ENCODE results near the gene FABP1.
A peak's percentile ranks its signal among the peaks of the same experiment; 100 is the strongest.

Gene FABP1

DNA sequence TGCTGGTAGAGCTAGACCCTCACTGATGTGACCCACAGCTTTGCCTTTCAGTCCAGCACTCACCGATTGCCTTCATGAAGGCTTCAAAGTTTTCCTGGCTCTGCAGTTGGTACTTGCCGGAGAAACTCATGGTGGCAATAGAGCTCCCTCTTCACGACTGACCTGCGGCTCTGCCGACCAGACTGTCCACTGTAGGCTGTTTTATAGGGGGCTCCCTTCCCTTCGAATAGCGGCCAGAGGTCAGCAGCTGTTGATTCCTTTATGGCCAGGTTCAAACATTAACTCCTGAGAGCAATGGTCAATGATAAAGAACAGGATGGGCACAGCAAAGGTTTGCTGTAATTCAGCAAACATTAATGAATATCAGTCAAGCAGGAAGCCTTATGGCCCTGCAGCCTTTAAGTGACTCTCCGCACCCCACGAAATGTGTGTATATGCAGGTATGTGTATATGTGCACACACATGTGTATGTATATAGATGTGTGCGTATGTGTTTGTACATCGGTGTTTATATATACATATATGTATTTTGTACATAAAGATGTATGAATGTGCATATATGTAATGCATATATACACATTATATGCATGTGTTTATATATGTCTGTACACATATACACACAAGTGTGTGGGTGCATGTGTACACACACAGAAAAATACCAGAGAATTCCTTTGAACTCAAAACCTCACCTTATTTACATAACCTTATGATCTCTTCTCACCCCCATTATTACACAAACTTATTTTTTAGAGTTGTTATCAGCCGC, at the start of gene FABP1:
Gene FABP1, minus strand, starts transcription at position 175 of the 766 bp plus-strand sequence. Its CDS starts 45 bp downstream, at position 130.
- Histone ChIP-seq H3K4me3 (ENCODE audit: low read depth in 1 of 2, low read length in 2 of 2) (peak within 1 kb of the TSS; percentile 78 to 85), H3K4me1 (ENCODE audit: control insufficient read depth in 1 of 2, insufficient read depth in 2 of 2, low read length in 2 of 2) (peaks cover 39 to 49% of the 10 kb centered on the region in 2 donors), H3K27me3 (ENCODE audit: control insufficient read depth in 1 of 2, insufficient read depth in 2 of 2, low read length in 2 of 2) (no peaks in the 10 kb centered on the region), H3K9me3 (ENCODE audit: control insufficient read depth in 1 of 2, low read length in 2 of 2) (no peaks in the 10 kb centered on the region), H3K9ac (ENCODE audit: low read depth in 1 of 2, low read length in 2 of 2) (peak within 1 kb of the TSS; percentile 80 to 86), H3K27ac (ENCODE audit: low read depth, low read length) (peak within 1 kb of the TSS; percentile 78), H3K36me3 (ENCODE audit: control insufficient read depth in 1 of 2, insufficient read depth in 2 of 2, low read length in 2 of 2) (peaks cover 17 to 19% of the 10 kb centered on the region in 2 donors)

DNA sequence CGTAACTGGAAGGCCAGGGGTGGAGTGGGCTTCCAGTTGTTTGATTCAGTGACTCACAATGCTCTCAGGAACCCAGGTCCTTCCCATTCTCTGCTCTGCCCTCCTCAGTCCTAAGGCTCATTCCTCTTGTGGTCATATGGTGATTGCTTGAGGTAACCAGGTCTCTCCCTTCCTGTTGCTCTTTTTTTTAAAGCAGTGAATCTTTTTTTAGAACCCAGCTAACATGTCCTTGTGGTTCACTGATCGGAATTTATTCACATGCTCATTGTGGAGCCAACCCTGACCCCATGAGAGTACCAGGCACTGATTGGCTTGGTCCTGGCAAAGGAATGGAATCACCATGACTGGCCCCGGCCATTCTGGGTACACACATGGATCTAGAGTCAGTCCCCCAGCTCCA, 49.7 kb upstream of the FABP1 start:
- Histone ChIP-seq H3K9ac (ENCODE audit: low read depth in 1 of 2, low read length in 2 of 2) (no peak overlapping the region), H3K9me3 (ENCODE audit: control insufficient read depth in 1 of 2, low read length in 2 of 2) (no peaks in the 10 kb centered on the region), H3K4me1 (ENCODE audit: control insufficient read depth in 1 of 2, insufficient read depth in 2 of 2, low read length in 2 of 2) (peaks cover 18 to 29% of the 10 kb centered on the region in 2 donors), H3K27ac (ENCODE audit: low read depth, low read length) (no peak overlapping the region), H3K4me3 (ENCODE audit: low read depth in 1 of 2, low read length in 2 of 2) (no peak overlapping the region), H3K36me3 (ENCODE audit: control insufficient read depth in 1 of 2, insufficient read depth in 2 of 2, low read length in 2 of 2) (no peaks in the 10 kb centered on the region), H3K27me3 (ENCODE audit: control insufficient read depth in 1 of 2, insufficient read depth in 2 of 2, low read length in 2 of 2) (no peaks in the 10 kb centered on the region)

DNA sequence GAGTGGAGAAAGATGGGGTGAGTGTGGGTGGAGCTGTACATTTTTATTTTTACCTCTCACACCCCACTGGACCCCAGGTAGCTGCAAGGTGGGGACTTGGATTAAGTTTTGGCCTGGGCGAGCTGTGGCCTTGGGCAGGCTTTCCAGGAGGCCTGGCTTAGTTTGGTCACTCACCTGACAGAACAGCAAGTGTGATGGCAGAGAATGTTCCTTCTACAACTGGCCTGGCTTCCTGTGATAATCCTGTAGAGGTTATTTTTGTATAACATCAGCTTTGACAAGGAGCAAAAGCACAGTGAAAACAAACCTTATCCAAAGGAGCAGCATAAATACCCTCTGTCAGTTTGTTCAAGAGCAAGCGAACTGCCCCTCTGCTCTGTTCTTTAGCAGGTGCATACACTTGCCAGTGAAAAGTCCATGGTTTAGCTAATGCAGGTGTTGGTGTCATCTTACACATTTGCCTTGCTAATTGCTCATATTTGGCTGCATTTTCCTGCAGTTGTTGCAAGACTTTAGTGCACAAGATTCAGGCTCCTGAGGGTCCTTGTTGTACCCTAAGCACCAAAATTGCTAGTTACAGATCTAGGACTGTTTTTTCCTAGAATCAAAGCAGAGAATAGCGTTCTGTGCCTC, 48.6 kb upstream of the FABP1 start:
- H3K27ac ChIP-seq (ENCODE audit: low read depth, low read length): no peak overlapping the region
- H3K4me1 ChIP-seq (ENCODE audit: control insufficient read depth in 1 of 2, insufficient read depth in 2 of 2, low read length in 2 of 2): peaks cover 18 to 29% of the 10 kb centered on the region in 2 donors
- H3K36me3 ChIP-seq (ENCODE audit: control insufficient read depth in 1 of 2, insufficient read depth in 2 of 2, low read length in 2 of 2): no peaks in the 10 kb centered on the region
- no peaks in the 10 kb centered on the region for H3K9me3 ChIP-seq (ENCODE audit: control insufficient read depth in 1 of 2, low read length in 2 of 2)
- H3K9ac ChIP-seq (ENCODE audit: low read depth in 1 of 2, low read length in 2 of 2): no peak overlapping the region
- H3K27me3 ChIP-seq (ENCODE audit: control insufficient read depth in 1 of 2, insufficient read depth in 2 of 2, low read length in 2 of 2): no peaks in the 10 kb centered on the region
- H3K4me3 ChIP-seq (ENCODE audit: low read depth in 1 of 2, low read length in 2 of 2): no peak overlapping the region

DNA sequence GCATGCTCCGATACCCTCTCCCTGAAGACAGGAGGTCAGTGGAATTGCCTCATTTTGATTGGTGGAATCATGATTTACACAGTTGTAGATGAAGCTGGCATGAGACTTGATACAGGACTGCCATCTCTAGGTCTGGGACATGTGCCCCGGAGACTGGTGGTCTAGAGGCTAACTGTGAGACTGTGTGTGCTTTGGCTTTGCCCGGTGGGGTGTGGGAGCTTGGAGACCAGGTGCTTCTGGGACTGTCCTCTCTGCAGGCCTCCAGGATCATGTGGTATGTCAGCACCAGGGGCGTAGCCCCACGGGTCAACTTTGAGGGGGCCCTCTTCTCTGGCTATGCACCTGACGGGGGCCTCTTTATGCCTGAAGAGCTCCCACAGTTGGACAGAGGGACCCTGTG, 45.0 kb upstream of the FABP1 start:
- Histone ChIP-seq H3K9ac (ENCODE audit: low read depth in 1 of 2, low read length in 2 of 2) (no peak overlapping the region), H3K27ac (ENCODE audit: low read depth, low read length) (no peak overlapping the region), H3K27me3 (ENCODE audit: control insufficient read depth in 1 of 2, insufficient read depth in 2 of 2, low read length in 2 of 2) (no peaks in the 10 kb centered on the region), H3K9me3 (ENCODE audit: control insufficient read depth in 1 of 2, low read length in 2 of 2) (no peaks in the 10 kb centered on the region), H3K4me3 (ENCODE audit: low read depth in 1 of 2, low read length in 2 of 2) (no peak overlapping the region), H3K4me1 (ENCODE audit: control insufficient read depth in 1 of 2, insufficient read depth in 2 of 2, low read length in 2 of 2) (peaks cover 4 to 15% of the 10 kb centered on the region in 2 donors), H3K36me3 (ENCODE audit: control insufficient read depth in 1 of 2, insufficient read depth in 2 of 2, low read length in 2 of 2) (no peaks in the 10 kb centered on the region)

DNA sequence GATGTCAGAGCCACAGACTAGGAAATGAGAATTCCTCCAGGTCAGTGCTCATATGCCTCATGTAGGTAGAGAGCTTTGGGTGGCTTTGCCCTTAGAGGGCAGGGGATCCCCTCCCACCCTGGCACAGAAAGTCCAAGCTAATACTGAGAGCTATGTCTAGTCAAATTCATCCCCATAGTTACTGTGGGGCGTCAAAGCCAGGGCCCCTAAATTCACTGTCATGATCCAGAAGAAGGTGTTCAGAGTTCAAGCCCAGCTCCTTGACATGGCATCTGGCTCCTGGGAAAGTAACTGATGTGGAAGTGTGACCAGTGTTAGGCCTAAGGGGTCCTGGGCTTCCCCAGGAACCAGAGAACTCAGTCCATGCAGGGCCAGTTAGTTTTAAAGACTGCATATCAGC, 44.1 kb upstream of the FABP1 start:
- H3K4me1 ChIP-seq (ENCODE audit: control insufficient read depth in 1 of 2, insufficient read depth in 2 of 2, low read length in 2 of 2): peaks cover 4 to 5% of the 10 kb centered on the region in 2 donors
- no peaks in the 10 kb centered on the region for H3K36me3 ChIP-seq (ENCODE audit: control insufficient read depth in 1 of 2, insufficient read depth in 2 of 2, low read length in 2 of 2)

DNA sequence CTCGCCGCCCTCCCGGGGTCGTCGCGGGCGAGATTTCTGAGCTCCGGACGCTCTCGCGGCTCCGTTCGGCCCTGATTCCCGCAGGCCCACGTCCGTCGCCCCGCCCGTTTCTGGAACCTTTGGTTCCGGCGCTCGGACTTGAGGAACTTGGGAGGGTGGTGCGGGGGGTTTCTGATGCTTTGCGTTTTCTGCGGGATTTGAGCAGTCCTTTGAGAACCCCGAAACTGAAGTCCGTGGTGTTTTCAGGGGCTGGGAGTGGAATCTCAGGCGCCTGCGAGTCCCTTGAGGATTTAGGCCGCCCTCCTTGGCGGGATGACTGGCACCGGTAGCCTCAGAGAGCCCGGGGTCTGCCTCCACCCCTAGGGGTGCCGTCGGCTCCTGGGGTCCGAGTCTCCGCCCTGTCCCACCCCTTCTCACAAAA, 42.6 kb upstream of the FABP1 start:
- Histone ChIP-seq H3K9me3 (ENCODE audit: control insufficient read depth in 1 of 2, low read length in 2 of 2) (no peaks in the 10 kb centered on the region), H3K9ac (ENCODE audit: low read depth in 1 of 2, low read length in 2 of 2) (peak overlapping the region; percentile 70 to 81), H3K36me3 (ENCODE audit: control insufficient read depth in 1 of 2, insufficient read depth in 2 of 2, low read length in 2 of 2) (no peaks in the 10 kb centered on the region), H3K4me3 (ENCODE audit: low read depth in 1 of 2, low read length in 2 of 2) (peak overlapping the region; percentile 76 to 77), H3K4me1 (ENCODE audit: control insufficient read depth in 1 of 2, insufficient read depth in 2 of 2, low read length in 2 of 2) (peaks cover 4 to 5% of the 10 kb centered on the region in 2 donors), H3K27ac (ENCODE audit: low read depth, low read length) (peak overlapping the region; percentile 70), H3K27me3 (ENCODE audit: control insufficient read depth in 1 of 2, insufficient read depth in 2 of 2, low read length in 2 of 2) (no peaks in the 10 kb centered on the region)

More for the DNA sequence above, 44.1 kb upstream of the FABP1 start:
- no peak overlapping the region for H3K9ac ChIP-seq (ENCODE audit: low read depth in 1 of 2, low read length in 2 of 2)
- H3K4me3 ChIP-seq (ENCODE audit: low read depth in 1 of 2, low read length in 2 of 2): no peak overlapping the region
- H3K9me3 ChIP-seq (ENCODE audit: control insufficient read depth in 1 of 2, low read length in 2 of 2): no peaks in the 10 kb centered on the region
- H3K27ac ChIP-seq (ENCODE audit: low read depth, low read length): no peak overlapping the region
- H3K27me3 ChIP-seq (ENCODE audit: control insufficient read depth in 1 of 2, insufficient read depth in 2 of 2, low read length in 2 of 2): no peaks in the 10 kb centered on the region

DNA sequence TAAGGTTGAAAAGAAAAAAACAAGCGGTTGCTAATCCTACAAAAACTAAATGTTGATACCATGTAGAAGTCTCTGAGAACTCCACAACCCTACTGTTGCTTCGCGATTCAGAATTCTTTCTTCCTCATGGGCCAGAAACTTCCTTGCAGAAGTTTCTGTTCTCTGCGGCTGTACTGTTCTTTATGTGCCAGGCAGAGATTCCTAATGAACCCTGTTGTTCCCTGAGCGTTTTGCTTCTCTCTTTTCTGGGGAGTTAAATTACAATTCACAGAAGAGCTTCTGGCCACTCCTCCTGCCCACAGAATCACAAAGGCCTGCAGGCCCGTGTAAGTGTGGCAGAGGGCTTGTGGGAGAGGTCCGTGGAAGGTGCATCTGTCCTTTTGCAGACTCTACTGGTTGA, 40.5 kb upstream of the FABP1 start:
- no peaks in the 10 kb centered on the region for H3K27me3 ChIP-seq (ENCODE audit: control insufficient read depth in 1 of 2, insufficient read depth in 2 of 2, low read length in 2 of 2)
- H3K36me3 ChIP-seq (ENCODE audit: control insufficient read depth in 1 of 2, insufficient read depth in 2 of 2, low read length in 2 of 2): no peaks in the 10 kb centered on the region
- H3K4me3 ChIP-seq (ENCODE audit: low read depth in 1 of 2, low read length in 2 of 2): no peak overlapping the region
- H3K9me3 ChIP-seq (ENCODE audit: control insufficient read depth in 1 of 2, low read length in 2 of 2): no peaks in the 10 kb centered on the region
- H3K27ac ChIP-seq (ENCODE audit: low read depth, low read length): no peak overlapping the region
- H3K9ac ChIP-seq (ENCODE audit: low read depth in 1 of 2, low read length in 2 of 2): no peak overlapping the region
- H3K4me1 ChIP-seq (ENCODE audit: control insufficient read depth in 1 of 2, insufficient read depth in 2 of 2, low read length in 2 of 2): peaks cover 4 to 5% of the 10 kb centered on the region in 2 donors

DNA sequence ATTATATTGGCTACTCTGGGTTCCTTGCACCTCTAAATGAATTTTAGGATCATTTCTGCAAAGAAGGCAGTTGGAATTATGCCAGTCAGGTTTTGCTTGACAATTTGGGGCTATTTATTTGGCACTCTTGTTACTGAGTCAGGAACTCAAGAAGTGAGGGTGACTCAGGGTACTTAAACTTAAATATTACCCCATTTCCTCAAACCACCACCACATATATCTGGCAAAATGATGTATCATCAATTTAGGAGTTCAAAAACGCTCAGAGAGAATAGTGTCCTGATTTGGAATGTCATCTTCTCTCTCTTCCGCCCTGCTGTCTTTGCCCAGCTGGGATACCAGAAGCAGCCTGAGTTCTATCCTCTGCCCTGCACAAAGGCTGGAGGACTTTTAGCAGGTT, 39.9 kb upstream of the FABP1 start:
- H3K27me3 ChIP-seq (ENCODE audit: control insufficient read depth in 1 of 2, insufficient read depth in 2 of 2, low read length in 2 of 2): no peaks in the 10 kb centered on the region
- H3K9ac ChIP-seq (ENCODE audit: low read depth in 1 of 2, low read length in 2 of 2): no peak overlapping the region
- H3K9me3 ChIP-seq (ENCODE audit: control insufficient read depth in 1 of 2, low read length in 2 of 2): no peaks in the 10 kb centered on the region
- H3K36me3 ChIP-seq (ENCODE audit: control insufficient read depth in 1 of 2, insufficient read depth in 2 of 2, low read length in 2 of 2): no peaks in the 10 kb centered on the region
- H3K4me3 ChIP-seq (ENCODE audit: low read depth in 1 of 2, low read length in 2 of 2): no peak overlapping the region
- no peak overlapping the region for H3K27ac ChIP-seq (ENCODE audit: low read depth, low read length)
- H3K4me1 ChIP-seq (ENCODE audit: control insufficient read depth in 1 of 2, insufficient read depth in 2 of 2, low read length in 2 of 2): peaks cover 4 to 5% of the 10 kb centered on the region in 2 donors

DNA sequence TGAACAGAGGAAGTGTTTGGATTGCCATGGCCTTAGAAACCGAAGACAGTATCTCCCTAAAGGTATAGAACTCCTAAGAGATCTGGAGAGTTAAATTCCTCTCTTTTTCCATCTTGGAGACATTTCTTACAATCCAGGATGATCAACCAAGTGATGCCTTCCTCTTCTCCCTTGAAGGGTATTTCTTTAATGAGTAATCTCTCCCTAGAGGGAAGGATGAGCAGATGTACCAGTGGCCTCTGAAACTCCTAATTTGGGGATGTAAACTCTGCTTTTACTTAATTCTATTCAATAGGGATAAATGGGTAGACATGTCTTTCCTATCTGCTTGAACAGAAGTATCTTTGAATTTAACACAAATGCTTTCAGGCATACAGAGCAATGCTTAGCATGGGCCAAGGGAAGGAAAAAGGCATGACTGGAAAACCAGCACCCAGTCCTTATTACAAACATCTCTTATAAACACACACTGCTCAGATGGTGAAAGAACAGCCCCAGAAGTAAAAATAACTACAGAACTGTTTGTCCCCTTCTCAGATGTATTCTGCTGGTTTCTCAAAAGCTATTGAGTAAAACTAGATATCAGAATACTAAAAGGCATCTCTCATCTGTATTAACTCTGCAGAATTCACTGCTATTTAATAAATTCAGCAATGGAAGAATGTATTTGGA, 37.6 kb upstream of the FABP1 start:
- Histone ChIP-seq H3K9me3 (ENCODE audit: control insufficient read depth in 1 of 2, low read length in 2 of 2) (no peaks in the 10 kb centered on the region), H3K27ac (ENCODE audit: low read depth, low read length) (no peak overlapping the region), H3K4me3 (ENCODE audit: low read depth in 1 of 2, low read length in 2 of 2) (no peak overlapping the region), H3K4me1 (ENCODE audit: control insufficient read depth in 1 of 2, insufficient read depth in 2 of 2, low read length in 2 of 2) (no peaks in the 10 kb centered on the region), H3K27me3 (ENCODE audit: control insufficient read depth in 1 of 2, insufficient read depth in 2 of 2, low read length in 2 of 2) (no peaks in the 10 kb centered on the region), H3K36me3 (ENCODE audit: control insufficient read depth in 1 of 2, insufficient read depth in 2 of 2, low read length in 2 of 2) (no peaks in the 10 kb centered on the region), H3K9ac (ENCODE audit: low read depth in 1 of 2, low read length in 2 of 2) (no peak overlapping the region)
